Frontal cortex (tissue), 4 donors: ENCODE results near the gene B3GALT5. TPM values are rescaled to one million over a fixed set of nuclear protein-coding genes. Genes with fewer than 3 reads are reported as not detected.

Source experiments
- DNase-seq, 2 donors: peaks; one replicate each; pipeline ENCODE4 v3.0.0; 2012; ENCODE audit warnings: low spot score in 2 of 2
- FAIRE-seq: peaks from 2 replicates; lab custom pipeline; 2012; peaks lifted over from hg19 to GRCh38; lab: Jason Lieb, UNC
- total RNA-seq: library from RNA; depleted of rRNA; stranded (reverse); fragments of >200 nt; gene quantifications from one replicate; pipeline ENCODE4 v1.2.3, GENCODE V29; 2014
- donor health status: control.
- donor health status: control.
- donor health status: control.

B3GALT5 gene
- total RNA-seq, 1 donor from 2014 or later, result 0.41 TPM

DNA sequence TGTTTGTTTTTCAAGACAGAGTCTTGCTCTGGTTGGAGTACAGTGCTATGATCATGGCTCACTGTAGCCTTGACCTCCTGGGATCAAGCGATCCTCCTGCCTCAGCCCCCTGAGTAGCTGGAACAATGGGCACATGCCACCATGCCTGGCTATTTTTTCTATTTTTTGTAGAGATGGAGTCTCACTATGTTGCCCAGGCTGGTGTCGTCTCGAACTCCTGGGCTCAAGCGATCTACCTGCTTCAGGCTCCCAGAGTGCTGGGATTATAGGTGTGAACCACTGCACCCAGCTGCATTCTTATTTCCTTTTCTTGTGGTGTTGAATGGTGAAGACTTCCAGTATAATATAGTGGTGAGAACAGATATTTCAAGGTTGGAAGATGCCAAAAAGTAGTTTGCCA, 28.0 kb downstream of the B3GALT5 start:
- DNase-seq, result no peak
- no peak for FAIRE-seq

DNA sequence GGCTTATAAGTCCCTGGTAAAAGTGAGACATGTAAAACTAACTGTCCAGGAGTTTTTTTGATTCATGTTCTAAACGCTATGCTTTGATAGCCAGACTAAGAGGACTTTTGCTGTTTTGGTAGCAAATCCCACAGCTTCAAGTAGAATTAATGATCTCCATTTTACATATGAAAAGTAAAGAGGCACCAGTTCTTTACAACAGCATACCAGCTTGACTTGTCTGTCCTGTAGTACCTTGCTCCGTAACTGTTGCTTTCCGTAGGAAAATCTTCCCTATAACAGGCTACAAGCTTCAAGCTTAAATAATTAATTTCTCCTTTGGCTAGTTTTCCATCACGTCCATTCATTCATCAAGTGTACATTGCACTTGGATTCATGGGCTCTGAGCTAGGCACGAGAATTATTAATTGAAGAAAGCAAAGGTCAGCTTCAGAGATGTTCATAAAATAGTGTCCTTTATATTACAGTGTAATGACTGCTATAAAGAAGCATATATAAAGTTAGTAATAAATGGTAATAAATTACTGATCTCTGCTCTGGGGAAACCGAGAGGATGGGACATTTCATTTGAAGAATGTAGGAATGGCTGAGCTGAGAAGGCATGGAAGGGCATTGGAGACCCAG, 29.2 kb downstream of the B3GALT5 start:
- no peak for DNase-seq

DNA sequence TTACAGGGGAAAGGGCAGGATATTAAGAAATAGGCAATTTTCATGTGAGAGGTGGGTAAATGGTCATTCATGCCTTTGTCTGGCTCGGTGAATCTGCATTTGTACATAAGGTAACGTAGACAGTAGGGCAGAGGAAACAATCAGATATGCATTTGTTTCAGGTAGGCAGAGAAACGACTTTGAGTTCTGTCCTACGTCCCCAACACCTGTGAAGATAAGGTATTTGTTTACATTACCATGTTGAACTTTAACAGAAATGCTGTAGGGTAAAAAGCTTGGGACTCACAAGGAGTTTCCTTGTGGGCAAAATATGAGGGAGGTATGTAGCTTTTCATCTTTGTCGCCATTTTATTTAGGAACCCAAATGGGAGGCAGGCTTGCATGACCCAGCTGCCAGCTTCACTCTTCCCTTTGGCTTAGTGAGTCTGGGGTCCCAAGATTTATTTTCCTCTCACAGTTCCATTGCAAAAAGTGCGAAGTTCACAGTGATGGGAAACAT, 31.4 kb downstream of the B3GALT5 start:
- DNase-seq, result no peak
- FAIRE-seq, result no peak

More for the DNA sequence above, 29.2 kb downstream of the B3GALT5 start:
- no peak for FAIRE-seq

DNA sequence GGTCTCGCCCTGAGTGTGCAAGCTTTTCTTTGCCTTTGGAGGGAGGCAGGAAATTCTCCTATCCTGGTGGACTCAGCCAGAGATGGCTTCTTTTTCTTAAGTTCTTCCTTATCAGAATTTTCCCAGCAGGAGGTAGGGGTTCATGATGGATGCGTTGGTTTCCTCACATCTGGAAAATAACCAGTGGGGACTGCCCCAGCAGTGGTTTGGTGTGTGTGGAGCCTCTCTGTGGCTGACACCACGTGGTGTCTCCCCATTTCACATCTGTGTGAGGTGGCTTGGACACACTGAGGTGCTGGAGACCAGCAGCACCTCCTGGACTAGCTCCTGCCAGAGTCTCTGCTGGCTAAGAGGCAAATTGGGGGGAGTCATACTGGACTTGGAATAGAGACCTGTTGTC, 32.6 kb downstream of the B3GALT5 start:
- FAIRE-seq (no peak), DNase-seq (no peak)

DNA sequence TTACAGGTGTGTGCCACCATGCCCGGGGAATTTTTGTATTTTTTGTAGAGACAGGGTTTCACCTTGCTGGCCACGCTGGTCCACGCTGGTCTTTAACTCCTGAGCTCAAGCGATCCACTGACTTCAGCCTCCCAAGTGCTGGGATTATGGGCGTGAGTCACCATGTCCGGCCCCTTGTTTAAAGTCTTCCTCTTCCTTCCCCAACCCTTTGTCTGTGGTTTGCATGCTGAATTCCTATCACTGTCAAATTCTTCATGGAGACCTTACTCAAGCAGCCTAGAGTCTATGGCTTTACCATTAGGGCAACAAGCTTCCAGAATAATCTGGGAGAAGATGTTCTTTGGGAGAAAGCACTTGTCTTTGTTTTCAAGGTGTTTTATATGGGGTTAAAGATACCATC, 34.7 kb downstream of the B3GALT5 start:
- FAIRE-seq, result no peak
- no peak for DNase-seq

DNA sequence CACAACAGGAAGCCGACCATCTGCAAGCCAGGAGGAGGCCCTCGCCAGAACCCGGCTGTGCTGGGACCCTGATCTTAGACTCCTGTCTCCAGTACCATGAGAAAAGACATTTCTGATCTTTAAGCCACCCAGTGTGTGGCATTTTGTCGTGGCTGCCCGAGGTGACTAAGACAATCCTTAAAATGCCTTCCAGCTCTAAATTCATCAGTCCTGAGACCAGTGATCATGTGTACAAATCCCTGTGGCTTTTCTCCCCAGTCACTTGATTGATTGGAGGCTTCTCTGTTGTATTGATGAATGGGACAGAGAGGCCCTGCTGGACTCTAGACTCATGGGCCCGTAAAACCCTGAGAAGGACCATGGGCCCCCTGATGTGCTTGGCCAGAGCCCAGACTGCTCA, 36.1 kb downstream of the B3GALT5 start:
- DNase-seq (no peak), FAIRE-seq (no peak)

DNA sequence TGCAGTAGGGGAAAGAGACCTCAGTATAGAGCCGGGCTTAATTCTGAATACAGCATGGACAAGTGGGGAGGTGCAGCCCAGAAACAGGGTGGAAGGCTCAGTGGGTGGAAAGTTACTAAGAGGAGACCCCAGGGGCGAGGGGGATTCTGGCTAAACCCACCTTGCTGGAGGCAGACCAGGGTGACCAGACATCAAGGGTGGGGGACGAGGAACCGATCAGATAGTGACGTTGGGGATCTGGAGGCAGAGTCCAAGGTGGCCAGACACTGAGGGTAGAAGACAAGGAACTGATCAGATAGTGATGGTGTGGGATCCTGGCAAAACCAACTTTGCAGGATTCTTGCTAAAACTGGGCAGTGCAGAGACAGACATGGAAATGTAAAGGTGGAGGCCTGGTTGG, 36.8 kb downstream of the B3GALT5 start:
- FAIRE-seq (no peak), DNase-seq (no peak)

DNA sequence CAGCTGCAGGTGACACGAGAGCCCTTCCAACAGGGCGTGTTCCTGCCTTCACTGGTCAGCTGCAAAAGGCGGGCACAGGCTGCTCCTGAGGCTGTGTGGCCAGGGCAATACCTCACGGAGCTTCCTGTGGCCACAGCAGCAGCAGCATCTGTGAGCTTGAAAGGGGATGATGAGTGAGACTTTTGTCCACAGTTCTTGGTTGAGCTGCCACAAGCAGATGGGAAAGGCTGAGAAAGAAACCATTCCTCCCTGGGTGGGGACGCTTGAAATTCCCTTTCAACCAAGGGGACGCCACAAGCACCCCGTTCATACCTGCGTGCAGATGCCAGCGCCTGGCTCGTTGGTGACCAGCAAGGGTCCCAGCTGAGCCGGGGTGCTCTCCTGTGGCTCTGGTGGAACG, 37.6 kb downstream of the B3GALT5 start:
- FAIRE-seq, result no peak

DNA sequence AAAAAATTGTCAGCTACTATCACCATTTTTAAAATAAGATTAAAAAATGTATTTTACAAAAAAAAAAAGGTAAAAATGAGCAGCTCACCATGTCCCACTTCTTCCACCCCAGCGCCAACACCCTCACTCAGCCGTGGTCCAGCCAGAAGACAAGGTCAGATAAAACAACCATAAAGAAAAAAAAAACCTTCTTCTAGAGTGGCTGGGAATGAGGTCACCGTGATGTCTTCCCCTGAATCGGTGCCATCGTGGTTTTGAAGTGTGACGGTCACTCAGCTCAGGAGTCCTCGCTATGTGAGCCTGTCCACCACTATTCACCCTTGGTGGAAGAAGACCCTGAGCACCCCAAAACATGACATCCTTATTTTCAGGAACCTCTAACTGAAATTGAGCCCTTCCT, 38.1 kb downstream of the B3GALT5 start:
- no peak for DNase-seq
- FAIRE-seq, result no peak

More for the DNA sequence above, 37.6 kb downstream of the B3GALT5 start:
- no peak for DNase-seq

DNA sequence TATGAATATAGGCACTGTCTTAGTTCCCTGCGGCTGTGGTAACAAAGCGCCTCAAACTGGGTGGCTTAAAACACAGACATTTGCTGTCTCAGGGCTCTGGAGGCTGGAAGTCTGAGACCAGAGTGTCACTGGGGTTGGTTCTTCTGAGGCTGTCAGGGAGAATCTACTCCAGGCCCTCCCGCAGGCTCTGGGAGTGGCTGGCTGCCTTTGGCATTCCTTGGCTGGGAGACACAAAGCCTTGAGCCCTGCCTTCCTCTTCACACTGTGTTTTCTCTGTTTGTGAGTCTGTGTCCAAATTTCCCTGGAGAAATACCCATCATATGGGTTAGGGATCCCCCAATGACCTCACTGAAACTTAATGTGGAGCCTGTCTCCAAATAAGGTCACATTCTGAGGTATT, 38.5 kb downstream of the B3GALT5 start:
- no peak for FAIRE-seq
- no peak for DNase-seq

DNA sequence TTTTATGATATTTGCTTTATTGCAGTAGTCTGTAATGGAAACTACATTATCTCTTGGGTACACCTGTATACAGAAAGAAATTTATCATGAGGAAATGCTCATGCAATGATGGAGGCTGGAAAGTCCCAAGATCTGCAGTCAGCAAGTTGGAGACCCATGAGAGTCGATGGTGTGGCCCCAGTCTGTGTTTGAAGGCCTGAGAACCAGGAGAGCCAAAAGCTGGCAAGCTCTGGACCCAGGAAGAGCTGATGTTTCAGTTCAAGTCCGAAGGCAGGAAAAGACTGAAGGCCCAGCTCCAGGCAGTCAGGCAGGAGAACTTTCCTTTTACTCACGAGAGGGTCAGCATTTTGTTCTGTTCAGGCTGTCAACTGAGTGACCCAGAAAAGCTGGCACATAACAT, 42.2 kb downstream of the B3GALT5 start:
- DNase-seq, result no peak
- FAIRE-seq, result no peak

DNA sequence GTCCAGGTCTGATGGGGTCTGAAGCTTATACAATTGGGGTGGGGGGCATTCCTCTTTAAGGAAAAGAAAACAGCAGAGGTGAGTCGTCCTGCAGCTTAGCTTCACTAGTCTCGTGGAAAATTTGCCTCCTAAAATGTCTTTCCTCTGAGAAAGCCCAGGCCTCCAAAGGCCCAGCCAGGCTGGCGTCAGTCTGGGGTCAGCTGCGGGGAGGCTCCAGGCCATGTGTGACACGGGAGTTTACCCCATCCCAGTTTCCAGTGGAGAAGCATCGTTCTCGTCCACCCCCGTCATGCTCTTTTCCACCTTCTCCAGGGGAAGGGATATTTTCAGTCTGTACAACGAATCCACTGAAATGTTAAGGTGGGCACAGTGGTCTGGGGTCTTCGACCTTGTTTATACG, 42.8 kb downstream of the B3GALT5 start:
- DNase-seq (no peak), FAIRE-seq (no peak)

DNA sequence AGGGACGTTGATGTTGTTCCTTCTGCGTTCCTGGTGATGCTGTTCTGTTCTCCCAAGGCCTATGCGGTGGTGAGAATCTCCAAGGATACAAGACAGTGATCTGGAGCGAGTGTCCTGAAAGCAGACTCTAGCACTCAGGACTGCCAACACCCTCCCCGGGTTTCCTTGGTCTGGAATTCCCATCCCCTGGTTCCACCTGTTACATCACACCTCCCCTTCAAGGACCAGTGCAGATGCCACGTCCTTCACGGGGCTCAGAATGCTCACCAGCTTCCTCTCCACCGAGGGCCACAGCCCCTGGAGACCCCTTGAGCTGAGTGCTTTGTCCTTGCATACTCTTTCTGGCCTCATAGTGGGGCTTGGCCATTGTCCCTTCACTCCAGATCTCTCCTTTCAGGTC, 43.5 kb downstream of the B3GALT5 start:
- no peak for FAIRE-seq
- DNase-seq, result no peak

DNA sequence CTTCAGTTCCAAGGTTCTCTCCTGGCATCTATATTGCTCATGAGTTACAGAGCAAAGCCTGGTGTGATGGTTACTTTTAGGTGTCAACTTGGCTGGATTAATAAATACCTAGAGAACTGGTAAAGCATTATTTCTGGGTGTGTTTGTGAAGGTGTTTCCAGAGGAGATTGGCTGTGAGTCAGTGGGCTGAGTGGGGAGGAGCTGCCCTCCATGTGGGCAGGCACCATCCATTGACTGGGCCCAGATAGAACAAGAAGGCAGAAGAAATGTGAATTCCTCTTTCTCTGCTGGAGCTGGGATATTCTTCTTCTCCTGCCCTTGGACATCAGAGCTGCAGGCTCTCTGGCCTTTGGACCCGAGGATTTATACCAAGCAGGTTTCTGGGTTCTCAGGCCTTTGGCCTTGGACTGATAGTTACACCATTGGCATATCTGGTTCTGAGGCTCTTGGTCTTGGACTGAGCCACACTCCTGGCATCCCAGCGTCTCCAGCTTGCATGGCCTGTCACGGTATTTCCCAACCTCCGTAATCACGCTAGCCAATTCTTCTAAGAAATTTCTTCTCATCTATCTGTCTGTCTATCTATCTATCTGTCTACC, 44.5 kb downstream of the B3GALT5 start:
- FAIRE-seq, result no peak

DNA sequence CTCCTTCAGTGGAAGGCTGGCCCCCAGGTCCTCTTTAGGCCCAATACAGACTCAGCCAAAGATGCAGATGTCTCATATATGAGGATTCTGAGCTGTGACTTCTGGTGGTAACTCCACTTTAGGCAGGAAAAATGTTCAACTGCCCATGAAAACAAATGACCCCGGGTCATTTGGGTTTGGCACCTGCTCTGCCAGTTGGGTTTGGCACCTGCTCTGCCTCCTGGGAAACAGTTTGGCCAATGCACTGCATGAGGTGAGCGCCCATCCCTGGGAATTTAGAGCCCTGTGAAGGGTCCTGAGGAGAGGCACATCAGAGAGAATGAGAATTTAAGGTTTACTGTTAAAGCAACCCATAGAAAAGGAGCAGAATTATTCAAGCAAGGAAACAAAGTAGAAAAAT, 45.3 kb downstream of the B3GALT5 start:
- FAIRE-seq (no peak), DNase-seq (no peak)

More for the DNA sequence above, 44.5 kb downstream of the B3GALT5 start:
- no peak for DNase-seq

DNA sequence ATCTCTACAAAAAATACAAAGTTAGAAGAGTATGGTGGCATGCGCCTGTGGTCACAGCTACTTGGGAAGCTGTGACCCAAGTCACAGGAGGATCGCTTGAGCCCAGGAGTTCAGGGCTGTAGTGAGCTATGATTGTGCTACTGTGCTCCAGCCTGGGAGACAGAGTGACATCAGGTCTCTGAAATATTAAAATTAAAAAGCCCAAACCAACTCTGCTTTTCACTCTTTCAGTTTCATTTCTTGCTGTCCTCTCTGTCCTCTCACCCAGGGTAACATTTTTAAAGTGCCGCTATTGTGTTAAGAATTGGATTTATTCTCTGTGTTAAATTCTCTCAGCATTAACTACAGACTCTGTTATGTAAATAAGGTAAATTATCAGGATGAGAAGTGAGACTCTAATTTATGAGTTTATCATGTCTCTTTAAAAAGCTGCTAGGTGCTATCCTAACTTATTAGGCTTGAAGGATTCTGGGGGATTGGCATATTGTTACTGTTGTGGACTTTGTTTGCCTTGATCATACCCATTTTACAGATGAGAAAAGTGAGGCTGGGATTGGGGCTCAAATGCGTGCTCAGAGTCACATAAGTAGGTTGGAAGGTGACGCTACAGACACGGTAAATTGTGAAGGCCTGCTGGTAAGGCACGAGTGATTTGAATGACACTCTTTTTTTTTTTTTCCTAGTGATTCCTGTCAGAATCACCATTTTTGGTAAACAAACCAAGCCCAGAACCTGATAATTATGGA, 46.5 kb downstream of the B3GALT5 start:
- DNase-seq, result no peak
- no peak for FAIRE-seq

DNA sequence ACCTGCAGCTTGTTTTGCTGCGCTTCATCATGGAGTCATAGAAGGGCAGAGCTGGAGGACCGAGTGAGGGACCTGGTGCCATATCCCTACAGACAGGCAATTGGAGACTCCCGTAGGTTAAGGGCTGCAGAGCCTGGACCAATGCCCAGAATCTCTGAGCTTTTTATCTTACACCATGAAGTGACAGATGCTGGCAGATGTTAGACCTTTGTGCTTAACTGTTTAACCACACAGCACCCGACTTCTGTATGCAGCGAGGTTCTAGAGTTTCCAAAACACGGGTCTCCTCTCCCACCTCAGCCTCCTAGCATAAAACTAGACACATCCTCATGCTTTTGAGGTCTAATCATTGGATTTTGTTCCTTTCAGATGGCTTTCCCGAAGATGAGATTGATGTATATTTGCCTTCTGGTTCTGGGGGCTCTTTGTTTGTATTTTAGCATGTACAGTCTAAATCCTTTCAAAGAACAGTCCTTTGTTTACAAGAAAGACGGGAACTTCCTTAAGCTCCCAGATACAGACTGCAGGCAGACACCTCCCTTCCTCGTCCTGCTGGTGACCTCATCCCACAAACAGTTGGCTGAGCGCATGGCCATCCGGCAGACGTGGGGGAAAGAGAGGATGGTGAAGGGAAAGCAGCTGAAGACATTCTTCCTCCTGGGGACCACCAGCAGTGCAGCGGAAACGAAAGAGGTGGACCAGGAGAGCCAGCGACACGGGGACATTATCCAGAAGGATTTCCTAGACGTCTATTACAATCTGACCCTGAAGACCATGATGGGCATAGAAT, 47.6 kb downstream of the B3GALT5 start:
- FAIRE-seq, result no peak

DNA sequence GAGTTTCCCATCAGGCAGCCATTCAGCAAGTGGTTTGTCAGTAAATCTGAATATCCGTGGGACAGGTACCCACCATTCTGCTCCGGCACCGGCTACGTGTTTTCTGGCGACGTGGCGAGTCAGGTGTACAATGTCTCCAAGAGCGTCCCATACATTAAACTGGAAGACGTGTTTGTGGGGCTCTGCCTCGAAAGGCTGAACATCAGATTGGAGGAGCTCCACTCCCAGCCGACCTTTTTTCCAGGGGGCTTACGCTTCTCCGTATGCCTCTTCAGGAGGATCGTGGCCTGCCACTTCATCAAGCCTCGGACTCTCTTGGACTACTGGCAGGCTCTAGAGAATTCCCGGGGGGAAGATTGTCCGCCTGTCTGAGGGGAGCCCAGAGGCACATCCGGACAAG, 48.4 kb downstream of the B3GALT5 start:
- FAIRE-seq, result no peak
- no peak for DNase-seq

More for the DNA sequence above, 47.6 kb downstream of the B3GALT5 start:
- no peak for DNase-seq

DNA sequence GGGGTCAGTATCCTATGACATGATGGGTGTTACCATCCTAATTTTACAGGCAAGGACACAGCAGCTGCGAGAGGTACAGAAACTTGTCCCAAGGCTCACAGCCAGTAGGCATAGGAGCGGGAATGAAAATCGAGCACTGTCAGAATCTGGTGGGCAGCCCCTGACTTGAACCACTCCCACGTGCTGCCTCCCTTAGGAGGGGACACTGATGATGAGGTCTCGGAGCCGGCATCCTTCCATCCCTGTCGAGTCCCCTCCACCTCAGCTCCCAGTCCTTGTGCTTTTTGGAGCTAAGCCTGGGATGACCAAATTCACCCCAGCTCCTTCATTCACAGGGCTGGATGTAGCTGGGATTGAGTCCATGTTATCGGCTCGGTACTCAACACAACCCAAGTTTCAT, 49.0 kb downstream of the B3GALT5 start:
- DNase-seq, result no peak
- no peak for FAIRE-seq

DNA sequence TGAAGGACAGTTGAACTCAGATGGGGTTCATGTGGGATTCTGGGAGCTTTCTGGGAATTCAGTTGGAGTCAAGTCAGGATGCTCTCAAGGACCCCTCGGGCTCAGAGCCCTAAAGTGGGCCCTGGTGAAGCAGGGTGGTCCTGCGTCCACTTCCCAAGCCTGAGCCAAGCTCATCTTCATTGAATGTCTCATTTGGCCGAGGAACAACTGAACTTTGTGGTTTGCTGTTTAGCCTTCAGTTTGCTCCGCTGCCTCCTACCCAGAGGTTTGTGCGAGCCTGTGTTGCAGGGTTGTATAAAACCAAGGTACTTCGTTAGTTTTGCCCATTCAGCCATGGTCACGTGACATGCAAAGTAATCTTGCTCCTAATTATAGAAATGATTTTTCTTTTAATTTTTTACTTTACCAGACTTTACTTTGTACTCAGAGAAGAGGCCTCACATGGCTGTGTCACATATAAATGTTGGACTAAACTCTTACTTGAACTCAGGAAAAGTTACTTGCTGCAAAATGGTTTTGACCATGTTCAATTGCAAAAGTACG, 49.7 kb downstream of the B3GALT5 start:
- FAIRE-seq, result no peak
- DNase-seq, result no peak
